Small intestine (tissue), 7 donors: ENCODE results near the gene PARD3B. TPM values are rescaled to one million over a fixed set of nuclear protein-coding genes. Genes with fewer than 3 reads are reported as not detected.

ENCODE experiments used
- DNase-seq, 2 donors: peaks; one replicate each; pipeline versions ENCODE4 v3.0.0 to v3.0.0-alpha.2; 2013
- FAIRE-seq: peaks from 2 replicates; lab custom pipeline; 2012; peaks lifted over from hg19 to GRCh38; lab: Jason Lieb, UNC
- H3K27ac ChIP-seq, 3 donors: one replicate each; pipeline ENCODE4 v1.5.1; 2013; ENCODE audit warnings: low read length in 2 of 3, mild to moderate bottlenecking in 2 of 3, control low read depth in 1 of 3, inconsistent platforms in 1 of 3, low read depth in 1 of 3, moderate library complexity in 1 of 3
- H3K27me3 ChIP-seq, 3 donors: one replicate each; pipeline ENCODE4 v1.6.1; 2013; ENCODE audit warnings: low read length in 3 of 3, inconsistent platforms in 1 of 3; ENCODE audit not compliant: control insufficient read depth in 3 of 3, insufficient read depth in 3 of 3
- H3K36me3 ChIP-seq, 3 donors: one replicate each; pipeline ENCODE4 v1.6.1; 2013; ENCODE audit warnings: low read length in 3 of 3, inconsistent platforms in 1 of 3, low read depth in 1 of 3, mild to moderate bottlenecking in 1 of 3, moderate library complexity in 1 of 3; ENCODE audit not compliant: control insufficient read depth in 3 of 3, insufficient read depth in 2 of 3
- H3K4me1 ChIP-seq, 3 donors: one replicate each; pipeline ENCODE4 v1.6.1; 2013; ENCODE audit warnings: low read length in 2 of 3, inconsistent platforms in 1 of 3, low read depth in 1 of 3, mild to moderate bottlenecking in 1 of 3, moderate library complexity in 1 of 3; ENCODE audit not compliant: control insufficient read depth in 3 of 3, insufficient read depth in 2 of 3
- H3K4me3 ChIP-seq, 3 donors: one replicate each; pipeline ENCODE4 v1.5.1; 2013; ENCODE audit warnings: low read length in 3 of 3, control low read depth in 1 of 3, inconsistent platforms in 1 of 3, low read depth in 1 of 3, mild to moderate bottlenecking in 1 of 3, moderate library complexity in 1 of 3
- H3K9me3 ChIP-seq, 2 donors: one replicate each; pipeline ENCODE4 v1.6.1; 2013; ENCODE audit warnings: low read depth in 1 of 2, low read length in 1 of 2; ENCODE audit not compliant: control insufficient read depth in 2 of 2, insufficient read depth in 1 of 2
- WGBS, 3 donors: extraction: QIAGEN DNeasy Blood & Tissue Kit; methylation state at CpG; one replicate each; pipeline ENCODE4 v1.1.7; 2013; 5-methylcytosine and 5-hydroxymethylcytosine counted together
- polyA plus RNA-seq, 4 donors: library from polyadenylated mRNA; stranded (reverse) in 3 of 4; unstranded in 1 of 4; fragments of 200-250 nt in 3 of 4; fragments of 120-200 nt in 1 of 4; gene quantifications; one replicate each; pipeline versions ENCODE4 v1.2.1 to v1.2.3, GENCODE V29; 2013
- donor health status: healthy with polysubstance abuse.
- donor health status: control.
- donor health status: control.
- donor health status: Bipolar disorder and iron deficiency.
- donor health status: healthy.

Gene PARD3B
- polyA plus RNA-seq, 4 donors, result 2.8 to 10.7 (median 3.6) TPM

GRCh38 chr2:204967199-204967960 is 422.1 kb downstream of the PARD3B start:
- no peaks in the 10 kb centered on the region for H3K4me1 ChIP-seq
- WGBS, 3 donors, result 63 to 86% (median 66%) methylated on average over 7 of the region's 7 CpGs

GRCh38 chr2:204971206-204971907 is 426.1 kb downstream of the PARD3B start:
- whole genome bisulfite sequencing, 3 donors, result 71 to 85% (median 74%) methylated on average over 2 of the region's 2 CpGs
- no peaks in the 10 kb centered on the region for H3K27me3 ChIP-seq
- no peak overlapping the region for H3K27ac ChIP-seq
- FAIRE-seq, result no peak
- H3K36me3 ChIP-seq, result peaks cover 0 to 3% (median 0%) of the 10 kb centered on the region in 3 donors
- H3K9me3 ChIP-seq, result no peaks in the 10 kb centered on the region
- H3K4me3 ChIP-seq, result no peak overlapping the region
- DNase-seq, result no peak
- H3K4me1 ChIP-seq, result no peaks in the 10 kb centered on the region

More at GRCh38 chr2:204967199-204967960, 422.1 kb downstream of the PARD3B start:
- Histone ChIP-seq H3K27ac (no peak overlapping the region), H3K9me3 (no peaks in the 10 kb centered on the region), H3K36me3 (peaks cover 0 to 3% (median 0%) of the 10 kb centered on the region in 3 donors), H3K27me3 (no peaks in the 10 kb centered on the region), H3K4me3 (no peak overlapping the region)
- no peak for DNase-seq
- FAIRE-seq, result no peak

GRCh38 chr2:204972161-204972560 is 426.9 kb downstream of the PARD3B start:
- Histone ChIP-seq H3K36me3 (peaks cover 0 to 3% (median 0%) of the 10 kb centered on the region in 3 donors), H3K4me3 (no peak overlapping the region), H3K27ac (no peak overlapping the region), H3K27me3 (no peaks in the 10 kb centered on the region), H3K4me1 (no peaks in the 10 kb centered on the region), H3K9me3 (no peaks in the 10 kb centered on the region)
- DNase-seq, result no peak
- FAIRE-seq, result no peak

GRCh38 chr2:204972606-204973336 is 427.5 kb downstream of the PARD3B start:
- Histone ChIP-seq H3K4me1 (no peaks in the 10 kb centered on the region), H3K27ac (no peak overlapping the region), H3K36me3 (peaks cover 0 to under 1% (median 0%) of the 10 kb centered on the region in 3 donors), H3K27me3 (no peaks in the 10 kb centered on the region), H3K9me3 (no peaks in the 10 kb centered on the region), H3K4me3 (no peak overlapping the region)
- 69 to 85% (median 80%) methylated on average over 5 of the region's 5 CpGs for WGBS, 3 donors
- DNase-seq (no peak), FAIRE-seq (no peak)

GRCh38 chr2:204973616-204974015 is 428.3 kb downstream of the PARD3B start:
- no peaks in the 10 kb centered on the region for H3K4me1 ChIP-seq
- FAIRE-seq (no peak), DNase-seq (no peak)
- no peaks in the 10 kb centered on the region for H3K36me3 ChIP-seq
- H3K27ac ChIP-seq, result no peak overlapping the region
- no peak overlapping the region for H3K4me3 ChIP-seq
- whole genome bisulfite sequencing, 3 donors, result 85 to 96% (median 91%) methylated on average over 2 of the region's 2 CpGs
- H3K9me3 ChIP-seq, result no peaks in the 10 kb centered on the region
- H3K27me3 ChIP-seq, result no peaks in the 10 kb centered on the region

- Histone ChIP-seq H3K4me3 (no peak overlapping the region), H3K9me3 (no peaks in the 10 kb centered on the region), H3K4me1 (no peaks in the 10 kb centered on the region), H3K36me3 (no peaks in the 10 kb centered on the region), H3K27me3 (no peaks in the 10 kb centered on the region), H3K27ac (no peak overlapping the region)
- WGBS, 3 donors, result 64 to 83% (median 82%) methylated on average over 2 of the region's 2 CpGs
- FAIRE-seq, result no peak
- no peak for DNase-seq
These were observed 429.2 kb downstream of the PARD3B start for GRCh38 chr2:204974487-204974886.

GRCh38 chr2:204977914-204978313 is 432.6 kb downstream of the PARD3B start:
- Histone ChIP-seq H3K4me1 (no peaks in the 10 kb centered on the region), H3K4me3 (no peak overlapping the region), H3K27me3 (no peaks in the 10 kb centered on the region), H3K36me3 (no peaks in the 10 kb centered on the region), H3K27ac (no peak overlapping the region), H3K9me3 (no peaks in the 10 kb centered on the region)
- 0 to 41% (median 3%) methylated on average over 1 of the region's 1 CpG for WGBS, 3 donors
- DNase-seq, result no peak
- FAIRE-seq, result no peak

GRCh38 chr2:204982303-204982702 is 437.0 kb downstream of the PARD3B start:
- peak; percentile 4 to 27 for DNase-seq
- Histone ChIP-seq H3K27ac (no peak overlapping the region), H3K4me1 (no peaks in the 10 kb centered on the region), H3K27me3 (no peaks in the 10 kb centered on the region), H3K4me3 (no peak overlapping the region), H3K36me3 (no peaks in the 10 kb centered on the region), H3K9me3 (no peaks in the 10 kb centered on the region)
- WGBS, 3 donors, result 36 to 41% (median 39%) methylated on average over 2 of the region's 2 CpGs
- no peak for FAIRE-seq
